ENCODE data around the gene LFNG.

LFNG gene

DNA sequence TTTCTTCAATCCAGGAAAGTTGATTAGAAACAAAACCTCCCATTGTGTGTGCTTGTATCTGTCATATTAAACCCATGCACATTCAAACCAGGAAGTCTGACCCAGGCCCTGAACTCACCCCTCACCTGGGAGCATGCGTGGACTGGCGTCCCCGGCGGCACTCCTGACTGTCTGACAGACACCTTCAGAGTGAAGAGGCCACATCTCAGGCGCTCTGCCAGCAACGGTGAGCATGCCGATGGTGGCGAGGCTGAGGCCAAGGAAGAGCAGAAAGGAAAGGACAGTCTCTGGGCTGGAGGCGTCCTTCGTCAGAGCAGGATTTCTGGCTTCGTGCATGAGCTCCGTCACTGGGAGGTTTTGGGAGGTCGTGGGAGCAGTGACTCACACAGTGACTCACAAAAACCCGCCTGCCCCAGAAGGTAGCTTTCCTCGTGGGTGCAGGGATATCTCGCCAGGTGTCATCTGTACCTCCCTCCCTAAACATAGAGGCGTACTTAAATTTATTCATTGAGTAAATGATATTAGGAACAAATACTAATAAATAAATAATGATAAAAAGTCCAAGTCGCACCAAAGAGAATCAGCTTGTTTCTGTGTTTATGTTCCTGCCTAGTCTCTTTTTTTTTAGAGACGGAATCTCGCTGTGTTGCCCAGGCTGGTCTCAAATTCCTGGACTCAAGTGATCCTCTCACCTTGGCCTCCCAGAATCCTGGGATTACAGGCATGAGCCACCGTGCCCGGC, 52.7 kb downstream of the LFNG start:
- no peak for DNase-seq (ENCODE audit: low spot score)

DNA sequence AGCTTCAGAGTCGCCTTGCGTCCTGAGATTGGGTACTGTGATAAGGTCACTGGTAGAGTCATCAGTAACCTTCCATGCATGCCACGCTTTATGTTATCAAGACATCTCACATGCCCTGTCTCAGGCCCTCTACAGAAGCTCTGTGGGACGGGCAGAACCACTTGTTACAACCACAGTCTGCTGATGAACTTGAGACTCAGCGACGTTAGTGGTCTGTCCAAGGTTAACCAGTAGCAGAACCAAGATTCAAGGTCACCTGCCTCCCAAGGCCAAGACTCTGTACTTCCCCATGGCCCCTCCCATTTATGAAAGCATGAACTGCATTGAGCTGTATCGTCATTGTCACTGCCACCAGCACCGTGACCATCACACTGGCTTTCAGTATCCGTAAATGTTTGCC, 54.2 kb downstream of the LFNG start:
- no peak for DNase-seq (ENCODE audit: low spot score)

DNA sequence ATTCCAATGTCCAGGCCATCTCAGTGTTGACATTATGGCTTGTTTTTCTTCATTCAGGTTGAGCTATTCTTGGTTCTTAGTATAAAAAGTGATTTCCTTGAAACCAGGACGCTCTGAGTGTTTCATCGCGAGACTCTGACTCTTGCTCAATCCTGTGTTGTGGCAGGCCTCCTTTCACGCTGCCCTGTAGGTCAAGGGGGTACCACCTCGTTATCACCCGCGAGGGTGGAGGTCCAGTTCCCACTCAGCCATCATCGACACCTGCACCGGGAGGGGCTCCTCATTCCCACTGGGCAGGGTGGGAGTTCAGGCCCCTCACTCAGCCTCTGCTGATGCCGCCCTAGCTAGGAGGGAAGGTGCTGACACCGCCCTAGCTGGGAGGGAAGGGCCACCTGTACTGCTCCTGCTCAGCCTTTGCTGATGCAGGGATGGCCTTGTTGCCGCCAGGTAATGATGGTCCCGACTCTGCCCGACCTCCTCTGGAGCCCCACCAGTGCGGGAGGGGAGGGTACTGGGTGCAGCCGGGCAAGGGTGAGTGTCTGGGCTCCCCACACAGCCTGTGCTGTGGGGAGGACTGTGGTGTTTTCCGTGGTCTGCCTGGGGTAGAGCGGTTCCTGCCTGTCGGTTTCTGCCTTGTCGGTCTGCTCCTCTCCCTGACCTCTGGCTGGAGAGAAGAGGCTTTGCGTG, 55.6 kb downstream of the LFNG start:
- DNase-seq (ENCODE audit: low spot score): no peak

DNA sequence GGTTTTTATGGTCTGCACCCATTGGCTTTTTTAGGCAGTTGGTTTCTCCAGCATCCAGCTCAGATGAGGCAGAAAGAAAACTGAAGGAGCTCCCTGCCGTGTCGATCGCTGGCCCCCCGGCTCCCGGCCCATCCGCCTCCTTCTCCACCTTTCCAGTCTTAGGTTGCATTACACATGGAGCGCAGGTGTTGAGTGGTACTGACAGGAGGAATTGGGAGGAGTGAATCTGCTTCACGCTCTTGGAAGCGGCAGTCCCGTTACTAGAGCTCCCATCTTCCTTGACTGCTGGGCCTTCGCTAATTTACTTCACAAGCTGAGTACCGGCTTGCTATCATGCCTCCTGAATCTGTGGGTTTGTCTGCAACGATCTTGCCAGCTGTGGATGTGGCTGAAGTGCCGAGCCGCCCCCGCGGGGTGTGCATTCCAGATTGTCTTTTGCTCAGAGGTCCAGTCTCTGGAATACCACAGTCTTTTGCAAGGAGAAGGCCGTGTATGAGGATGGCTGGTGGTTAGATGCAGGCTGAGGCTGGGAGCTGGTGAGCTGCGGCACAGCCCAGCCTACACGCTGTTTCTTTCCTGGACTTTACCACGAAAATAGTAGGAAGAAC, 56.3 kb downstream of the LFNG start:
- DNase-seq (ENCODE audit: low spot score): no peak

DNA sequence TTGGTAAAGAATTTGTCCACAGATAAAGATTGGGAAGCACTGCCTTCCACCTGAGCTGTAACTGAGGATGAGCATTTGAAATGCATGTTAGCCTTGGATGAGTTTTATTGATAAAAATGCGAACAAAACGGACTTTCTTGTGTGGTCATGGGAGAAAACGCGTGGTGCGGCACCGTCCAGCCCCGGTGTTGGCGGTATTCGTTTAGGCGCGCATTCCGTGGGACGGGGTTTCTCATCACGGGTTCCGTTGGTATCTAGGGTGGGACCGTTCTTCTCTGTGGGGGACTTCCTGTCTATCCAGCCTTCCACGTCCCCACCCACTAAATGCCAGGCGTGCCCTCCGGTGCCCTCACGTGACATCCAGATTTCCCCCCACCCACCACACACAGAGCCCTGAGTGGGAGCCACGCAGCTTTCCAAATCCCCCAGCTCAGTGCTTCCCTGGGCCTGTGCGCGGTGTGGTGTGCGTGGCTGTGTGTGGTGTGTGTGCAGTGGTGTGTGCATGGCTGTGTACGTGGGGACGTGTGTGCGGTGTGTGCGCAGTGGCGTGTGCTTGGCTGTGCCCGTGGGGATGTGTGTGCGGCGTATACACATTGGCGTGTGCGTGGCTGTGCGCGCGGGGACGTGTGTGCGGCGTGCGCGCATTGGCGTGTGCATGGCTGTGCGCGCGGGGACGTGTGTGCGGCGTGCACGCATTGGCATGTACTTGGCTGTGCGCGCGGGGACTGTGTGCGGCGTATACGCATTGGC, 57.3 kb downstream of the LFNG start:
- DNase-seq (ENCODE audit: low spot score): no peak

Measured in iPS-NIHi11 (cell line).